Daoy (cell line): ENCODE data around the gene JARID2. TPM values are rescaled to one million over a fixed set of nuclear protein-coding genes. Genes with fewer than 3 reads are reported as not detected.
"Not testable (repeated sequence)": the region's sequence is repeated elsewhere in the genome, so short reads cannot be mapped to it uniquely, and the experiment has no call there.

Source experiments
- DNase-seq: peaks from one replicate; pipeline ENCODE4 v3.0.0-alpha.2; 2015; ENCODE audit warnings: low read depth
- total RNA-seq: library from RNA; depleted of rRNA; stranded (reverse); fragments of >200 nt; shearing (Covaris generic); gene quantifications from 2 replicates; pipeline ENCODE4 v1.2.3, GENCODE V29; 2014

JARID2 gene
- total RNA-seq, 1 experiment from 2014 or later: 11.3 TPM

DNA sequence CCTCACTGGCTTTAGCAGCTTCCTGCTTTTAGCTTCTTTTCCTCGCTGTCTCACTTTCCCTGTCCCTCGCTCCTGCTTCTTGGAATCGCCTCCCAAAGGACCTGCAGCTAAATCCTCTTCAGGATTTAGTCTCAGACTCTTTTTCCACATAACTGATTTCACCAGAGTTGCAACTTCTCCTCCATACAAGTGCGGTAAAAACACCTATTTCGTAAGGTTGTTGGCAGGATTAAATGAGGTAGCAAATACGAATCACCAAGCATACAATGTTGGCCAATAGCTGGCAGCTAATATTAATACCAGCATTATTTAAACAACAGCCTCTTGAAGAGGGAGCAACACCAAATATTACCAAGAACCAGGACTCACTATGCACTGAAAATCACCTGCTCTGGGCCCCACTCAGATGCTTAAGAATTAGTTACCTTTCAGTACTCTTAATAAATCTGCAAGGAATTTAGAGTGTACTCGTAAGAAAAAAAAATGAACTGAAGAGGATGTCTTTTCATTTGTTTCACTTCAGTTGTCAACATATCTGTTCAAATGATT lies 293.9 kb downstream of the JARID2 start:
- DNase-seq: no peak

DNA sequence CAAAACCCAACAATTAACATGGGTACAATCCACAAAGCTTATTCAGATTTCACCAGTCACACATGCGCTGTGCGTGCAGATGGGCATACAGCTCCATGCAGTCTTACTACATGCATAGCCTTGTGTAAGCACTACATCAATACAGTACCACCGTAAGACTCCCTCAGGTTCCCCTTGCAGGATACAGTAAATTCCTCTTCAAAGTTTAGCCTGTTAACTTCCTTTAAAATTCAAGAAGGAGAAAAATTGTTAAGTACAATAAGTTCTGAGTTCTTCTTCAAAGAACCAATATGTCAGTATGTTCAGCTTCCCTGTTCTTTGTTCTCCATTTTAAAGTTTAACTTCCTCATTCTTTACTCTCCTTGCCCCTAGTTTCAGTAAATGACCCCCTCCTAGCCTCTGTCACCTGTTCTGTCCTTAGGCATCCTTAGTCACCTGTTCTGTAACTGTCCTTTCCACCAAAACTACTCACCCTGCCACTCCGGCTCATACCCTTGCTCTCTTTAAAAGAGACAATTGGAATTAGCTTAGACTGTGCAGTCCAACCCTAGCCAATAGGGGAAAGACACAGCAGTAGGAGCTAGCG lies 297.6 kb downstream of the JARID2 start:
- not testable (repeated sequence) for DNase-seq

DNA sequence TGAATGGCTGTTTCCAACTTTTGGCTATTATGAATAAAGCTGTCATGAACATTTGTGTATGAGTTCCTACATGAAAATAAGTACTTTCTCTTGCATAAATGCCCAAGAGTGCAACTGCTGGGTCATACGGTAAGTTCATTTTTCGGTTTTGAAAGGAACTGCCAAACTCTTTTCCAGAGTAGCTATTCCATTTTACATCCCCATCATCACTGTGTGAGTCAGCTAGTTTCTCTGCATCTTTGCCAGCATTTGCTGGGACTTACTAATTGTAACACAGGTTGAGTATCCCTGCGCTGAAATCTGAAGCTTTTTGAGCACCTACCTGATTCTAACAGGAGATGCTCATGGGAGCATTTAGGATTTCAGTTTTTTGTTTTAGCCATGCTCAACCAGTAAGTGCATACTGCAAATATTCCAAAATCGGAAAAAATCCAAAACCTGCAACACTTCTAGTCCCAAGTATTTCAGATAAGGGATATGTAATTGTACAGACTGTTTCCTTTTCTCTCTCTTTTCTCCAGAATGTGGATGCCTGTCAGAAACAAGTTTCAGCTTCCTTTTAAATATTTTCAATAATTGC lies 298.5 kb downstream of the JARID2 start:
- DNase-seq: no peak

DNA sequence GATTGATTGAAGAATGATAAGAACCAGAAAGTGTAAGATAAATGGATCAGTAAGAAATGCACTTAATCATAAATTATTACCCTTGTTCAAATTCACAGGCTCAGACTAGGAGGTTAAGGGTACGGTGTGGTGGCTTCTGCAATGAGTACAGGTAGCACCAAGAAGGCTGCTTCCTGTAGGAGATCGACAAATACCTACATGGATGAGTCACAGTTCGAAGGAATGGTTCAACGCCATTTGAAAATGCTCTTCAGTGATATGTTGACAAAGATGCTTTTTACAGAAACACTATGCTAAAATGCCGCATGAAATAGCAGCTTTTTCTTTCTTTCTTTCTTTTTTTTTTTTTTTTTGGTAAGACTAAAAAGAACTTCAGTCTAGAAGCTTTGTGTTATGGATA lies 300.7 kb downstream of the JARID2 start:
- DNase-seq: no peak

DNA sequence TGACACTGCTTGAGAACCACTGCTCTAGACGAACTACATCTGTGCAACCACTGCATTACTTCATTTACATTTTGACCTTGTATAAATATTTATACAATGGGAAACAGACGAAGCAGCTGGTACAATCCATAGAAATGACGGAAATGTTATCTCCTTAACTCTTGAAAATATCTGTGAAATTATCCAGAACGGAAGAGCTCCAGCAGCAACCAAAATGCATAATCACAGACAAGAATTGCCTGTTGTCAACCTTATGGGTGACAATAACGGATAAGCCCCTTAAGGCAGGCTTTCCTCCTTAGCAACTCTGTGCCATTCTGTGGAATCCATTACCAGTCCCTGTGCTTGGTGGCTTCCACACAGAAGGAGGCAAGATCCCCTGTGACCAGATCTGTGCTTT lies 301.5 kb downstream of the JARID2 start:
- DNase-seq: no peak

DNA sequence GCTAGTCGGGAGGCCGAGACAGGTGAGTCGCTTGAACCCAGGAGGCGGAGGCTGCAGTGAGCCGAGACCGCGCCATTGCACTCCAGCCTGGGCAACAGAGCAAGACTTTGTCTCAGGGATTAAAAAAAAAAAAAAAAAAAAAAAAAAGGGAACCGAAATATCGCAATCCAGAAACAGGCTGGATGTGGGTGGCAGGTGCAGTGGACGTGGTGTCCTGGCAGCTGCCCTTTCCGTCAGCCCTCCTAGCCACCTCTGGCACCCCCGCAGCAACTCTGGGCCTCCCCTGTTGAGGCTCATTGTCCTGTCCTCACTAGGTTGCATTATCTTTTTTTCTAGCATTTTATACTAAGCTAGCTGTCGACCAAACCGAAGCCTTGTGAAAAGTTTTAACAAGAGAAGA lies 303.5 kb downstream of the JARID2 start:
- no peak for DNase-seq

DNA sequence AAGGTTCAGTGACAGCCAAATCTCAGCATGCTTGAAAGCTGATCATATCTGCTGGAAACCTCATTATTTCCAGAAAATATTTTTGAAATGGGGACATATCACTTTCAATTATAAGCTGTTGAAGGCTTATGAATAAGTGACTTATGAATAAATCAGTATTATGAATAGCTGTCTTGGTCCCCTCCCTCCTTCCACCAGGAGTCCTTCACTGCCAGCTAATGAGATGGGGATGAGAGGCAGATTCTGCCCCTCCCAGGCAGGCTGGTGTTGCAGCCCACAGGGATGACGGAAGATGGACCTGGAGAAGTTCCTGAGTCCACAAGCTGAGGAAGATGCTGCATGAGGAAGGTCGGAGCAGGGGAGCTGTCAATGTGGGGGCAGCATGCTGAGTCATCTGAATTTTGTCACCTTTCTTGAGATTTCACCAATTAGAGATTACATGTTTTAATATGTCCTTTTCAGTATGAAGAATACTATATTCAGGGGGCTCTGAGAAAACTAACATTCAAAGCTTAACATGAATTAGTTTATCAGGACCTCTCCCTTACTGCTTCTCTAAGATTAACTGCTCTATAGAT lies 304.8 kb downstream of the JARID2 start:
- no peak for DNase-seq

DNA sequence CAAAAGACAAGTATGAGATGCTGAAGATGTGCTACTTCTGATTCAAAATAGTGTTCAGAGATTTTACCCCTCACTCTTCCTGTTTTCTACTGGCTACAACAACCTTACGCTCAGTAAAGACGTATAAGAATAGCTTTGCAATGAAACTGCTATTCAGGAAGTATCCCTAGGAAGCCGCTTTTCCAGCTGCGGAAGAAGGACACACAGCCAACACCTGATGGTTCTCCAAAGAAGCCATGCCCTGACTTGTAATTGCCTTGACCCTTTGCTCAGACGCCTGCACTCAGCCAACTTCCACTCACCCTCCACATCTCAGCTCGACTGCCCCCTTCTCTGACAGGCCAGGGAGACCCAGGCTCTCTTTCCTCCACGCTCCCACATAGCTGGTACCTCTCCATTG lies 305.4 kb downstream of the JARID2 start:
- no peak for DNase-seq

DNA sequence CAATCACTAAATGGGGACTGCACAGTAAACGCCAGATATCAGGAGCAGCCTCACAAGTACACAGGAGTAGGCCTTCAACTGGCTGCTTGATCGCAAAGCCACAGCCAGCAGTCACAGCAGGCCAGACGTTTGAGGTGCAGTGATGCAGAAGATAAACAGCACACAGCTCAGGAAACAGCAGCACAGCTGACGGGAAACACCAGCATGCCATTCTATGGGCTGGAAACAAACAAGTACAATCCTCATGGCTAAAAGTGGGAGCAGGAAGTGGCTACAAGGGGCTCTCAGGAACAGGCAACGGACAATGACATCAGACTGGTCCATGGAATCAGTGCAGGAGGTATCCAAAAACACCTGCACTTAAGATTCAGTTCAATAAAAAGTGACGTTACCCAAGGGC lies 305.9 kb downstream of the JARID2 start:
- peak; percentile 46 for DNase-seq

DNA sequence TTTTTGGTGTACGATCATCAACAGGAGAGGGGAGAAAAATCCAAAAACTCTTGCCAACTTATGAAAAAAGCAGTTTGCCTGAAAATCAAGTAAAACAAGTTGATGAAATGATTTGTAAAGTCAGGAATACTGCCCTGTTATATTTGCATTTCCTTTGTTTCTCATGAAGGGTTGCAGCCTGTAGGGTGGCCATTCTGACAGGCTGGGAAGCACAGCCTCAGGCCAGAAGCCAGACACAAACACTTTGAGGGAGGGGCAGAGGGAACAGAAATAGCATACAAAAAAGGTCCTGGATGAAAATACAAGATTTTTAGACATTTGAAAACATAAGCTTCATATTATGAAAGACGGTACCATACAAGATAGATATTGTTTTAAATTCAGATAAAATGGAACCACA lies 307.2 kb downstream of the JARID2 start:
- no peak for DNase-seq

DNA sequence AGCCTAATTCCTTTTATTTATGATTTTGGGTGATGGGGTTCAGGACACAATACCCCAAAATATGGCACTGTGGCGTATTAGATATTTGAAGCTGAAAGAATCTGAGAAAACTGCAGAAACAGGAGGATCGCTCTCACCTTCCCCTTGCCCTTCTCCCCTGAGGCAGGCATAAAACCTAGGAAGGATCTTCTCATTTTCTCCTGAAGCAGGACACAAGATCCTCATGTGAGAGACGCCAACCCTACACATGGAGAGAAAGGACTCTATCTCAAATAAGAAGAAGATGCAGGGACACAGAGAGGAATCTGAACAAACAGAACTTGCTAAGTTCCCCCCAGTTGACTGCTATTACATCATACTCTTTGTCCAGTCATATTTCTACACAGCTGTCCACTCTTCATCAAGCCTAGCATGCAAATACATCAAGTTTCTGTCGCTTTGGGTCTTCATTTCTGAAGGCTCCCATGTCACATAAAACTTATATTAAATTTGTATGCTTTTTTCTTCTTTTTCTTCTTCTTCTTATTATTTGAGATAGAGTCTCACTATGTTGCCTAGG lies 307.9 kb downstream of the JARID2 start:
- DNase-seq: no peak

DNA sequence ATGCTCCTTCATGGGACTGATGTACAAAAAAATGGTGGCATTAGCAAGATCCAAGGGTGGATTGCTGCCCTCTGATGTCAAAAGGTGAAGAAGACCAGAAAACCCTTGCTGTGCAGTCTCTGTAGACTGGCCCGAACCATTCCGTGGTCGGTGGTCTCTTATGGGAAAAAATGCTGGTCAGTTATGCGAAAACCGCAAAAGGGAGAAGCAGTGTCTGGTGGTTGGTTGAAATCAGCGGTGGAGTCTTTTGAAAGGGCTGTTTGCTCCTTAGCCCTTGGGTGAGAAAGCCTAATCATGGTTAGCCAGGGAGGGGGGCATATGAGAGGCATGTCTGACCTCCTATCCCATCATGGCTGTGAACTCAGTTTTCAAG lies 308.8 kb downstream of the JARID2 start:
- DNase-seq: no peak

DNA sequence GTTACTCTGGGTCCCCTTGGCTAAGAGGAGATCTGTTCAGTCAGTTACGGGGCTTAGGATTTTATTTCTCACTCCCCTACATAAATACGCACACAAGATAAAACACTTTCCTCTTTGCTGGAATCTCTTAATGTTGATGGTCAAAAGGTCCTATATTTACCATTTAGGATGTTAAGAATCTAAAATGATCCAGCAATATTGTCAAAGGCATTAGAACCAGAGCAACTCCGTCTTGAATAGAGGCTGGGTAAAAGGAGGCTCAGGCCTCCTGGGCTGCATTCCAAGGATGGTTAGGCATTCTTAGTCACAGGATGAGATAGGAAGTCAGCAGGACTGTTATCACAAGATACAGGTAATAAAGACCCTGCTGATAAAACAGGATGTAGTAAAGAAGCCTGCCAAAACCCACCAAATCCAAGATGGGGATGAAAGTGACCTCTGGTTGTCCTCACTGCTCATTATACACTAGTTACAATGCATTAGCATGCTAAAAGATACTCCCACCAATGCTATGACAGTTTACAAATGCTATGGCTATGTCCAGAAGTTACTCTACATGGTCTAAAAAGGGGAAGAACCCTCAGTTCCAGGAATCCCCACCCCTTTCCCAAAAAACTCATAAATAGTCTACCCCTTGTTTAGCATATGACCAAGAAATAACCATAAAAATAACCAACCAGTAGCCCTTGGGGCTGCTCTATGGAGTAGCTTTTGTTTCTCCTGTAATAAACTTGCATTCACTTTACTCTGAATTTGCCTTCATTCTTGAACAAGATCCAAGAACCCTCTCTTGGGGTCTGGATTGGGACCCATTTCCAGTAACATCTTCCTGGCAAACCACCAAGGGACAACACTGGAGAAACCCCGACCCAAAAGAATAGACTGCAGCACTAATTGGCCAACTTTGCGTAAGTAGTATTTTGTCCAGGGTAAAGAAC lies 309.5 kb downstream of the JARID2 start:
- DNase-seq: peak; percentile 33

DNA sequence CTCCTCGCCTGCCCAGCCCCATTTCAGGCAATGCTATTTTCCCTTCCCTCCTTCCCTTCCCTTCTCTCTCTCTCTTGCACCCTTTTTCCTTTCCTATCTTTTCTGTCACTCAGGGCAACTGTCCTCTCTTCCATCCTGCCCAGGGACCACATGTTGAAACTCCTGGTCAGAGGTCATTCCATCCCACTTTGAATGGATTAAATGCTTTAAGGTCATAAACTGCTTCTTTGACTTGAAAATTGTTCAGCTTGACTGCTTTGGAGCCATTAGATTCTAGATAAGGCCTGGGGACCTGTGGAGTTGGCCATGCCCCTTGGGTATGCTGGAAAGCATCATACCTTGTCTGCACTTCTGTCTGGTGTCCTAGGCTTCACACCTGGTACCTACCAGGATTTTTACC lies 310.8 kb downstream of the JARID2 start:
- no peak for DNase-seq

DNA sequence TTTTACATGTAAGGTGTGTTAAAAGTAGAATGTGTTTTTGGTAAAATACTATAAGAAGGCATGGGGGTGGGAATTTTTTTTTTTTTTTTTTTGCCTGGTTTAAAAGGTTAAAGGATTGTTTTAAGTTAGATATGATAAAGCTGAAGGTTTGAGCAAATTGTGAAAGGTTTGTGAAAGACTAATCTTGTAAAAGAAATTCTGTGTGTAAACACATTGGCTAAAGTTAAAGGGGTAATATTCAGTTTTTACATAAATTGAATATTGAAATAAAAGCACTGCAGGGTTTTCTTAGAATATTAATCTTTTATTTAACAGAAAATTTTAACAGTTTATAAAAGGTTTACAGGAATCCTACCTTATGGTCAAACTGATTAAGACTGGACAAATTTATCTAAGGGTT lies 311.3 kb downstream of the JARID2 start:
- no peak for DNase-seq

DNA sequence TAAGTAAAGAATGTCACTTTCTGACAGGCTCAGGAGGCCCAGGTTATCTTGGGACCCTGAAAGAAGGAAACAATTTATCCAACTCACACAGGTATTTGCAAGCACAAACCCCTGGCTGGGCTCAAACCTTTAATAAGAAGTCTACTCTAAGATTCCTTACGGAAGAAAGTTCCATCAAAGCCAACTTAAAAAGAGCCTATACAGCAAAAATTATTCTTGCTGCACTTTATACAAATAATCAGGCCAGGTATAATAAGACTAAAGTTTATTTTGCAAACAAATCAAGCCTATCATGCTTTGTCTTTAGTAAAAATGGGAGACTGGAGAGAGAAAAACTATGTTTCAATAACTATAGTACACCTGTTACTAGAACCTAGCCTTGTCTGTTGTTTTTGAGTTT lies 314.8 kb downstream of the JARID2 start:
- DNase-seq: no peak

DNA sequence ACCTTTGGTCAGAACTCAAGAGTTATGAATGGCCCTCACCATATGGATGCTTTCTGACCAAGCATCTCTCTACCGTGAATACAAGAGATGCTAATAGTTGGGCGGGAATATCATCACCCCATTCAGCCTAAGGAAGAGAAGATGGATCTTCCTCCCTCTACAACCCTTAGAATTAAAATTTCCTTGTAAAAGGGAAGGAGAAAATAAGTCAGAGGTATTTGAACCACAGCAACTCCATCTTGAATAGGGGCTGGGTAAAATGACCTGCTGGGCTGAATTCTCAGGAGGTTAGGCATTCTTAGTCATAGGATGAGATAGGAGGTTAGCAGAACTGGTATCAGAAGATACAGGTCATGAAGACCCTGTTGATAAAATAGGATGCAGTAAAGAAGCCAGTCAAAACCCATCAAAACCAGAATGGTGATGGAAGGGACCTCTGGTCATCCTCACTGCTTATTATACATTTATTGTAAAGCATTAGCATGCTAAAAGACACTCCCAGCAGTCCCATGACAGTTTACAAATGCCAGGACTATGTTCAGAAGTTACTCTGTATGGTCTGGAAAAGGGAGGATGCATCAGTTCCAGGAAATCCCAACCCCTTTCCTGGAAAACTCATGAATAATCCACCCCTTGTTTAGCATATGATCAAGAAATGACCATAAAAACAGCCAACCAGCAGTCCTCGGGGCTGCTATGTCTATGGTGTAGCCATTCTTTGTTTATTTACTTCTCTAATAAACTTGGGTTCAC lies 315.8 kb downstream of the JARID2 start:
- DNase-seq: no peak

DNA sequence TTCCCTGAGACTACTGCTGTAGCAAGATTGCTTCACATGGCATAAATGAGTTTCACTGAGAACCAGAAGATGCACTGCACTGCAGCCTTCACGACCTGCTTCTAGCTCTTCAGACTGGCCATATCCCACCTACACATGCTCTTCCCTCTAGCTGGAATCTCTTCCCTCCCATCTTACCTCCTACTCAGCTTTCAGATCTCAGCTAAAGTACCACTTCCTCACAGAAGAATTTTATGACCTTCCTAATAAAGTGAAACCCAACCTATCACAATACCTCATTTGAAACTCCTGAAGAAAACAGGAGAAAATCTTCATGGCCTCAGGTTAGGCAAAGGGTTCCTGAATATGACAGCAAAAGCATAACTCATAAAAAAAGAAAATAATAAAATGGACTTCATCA lies 317.1 kb downstream of the JARID2 start:
- no peak for DNase-seq

DNA sequence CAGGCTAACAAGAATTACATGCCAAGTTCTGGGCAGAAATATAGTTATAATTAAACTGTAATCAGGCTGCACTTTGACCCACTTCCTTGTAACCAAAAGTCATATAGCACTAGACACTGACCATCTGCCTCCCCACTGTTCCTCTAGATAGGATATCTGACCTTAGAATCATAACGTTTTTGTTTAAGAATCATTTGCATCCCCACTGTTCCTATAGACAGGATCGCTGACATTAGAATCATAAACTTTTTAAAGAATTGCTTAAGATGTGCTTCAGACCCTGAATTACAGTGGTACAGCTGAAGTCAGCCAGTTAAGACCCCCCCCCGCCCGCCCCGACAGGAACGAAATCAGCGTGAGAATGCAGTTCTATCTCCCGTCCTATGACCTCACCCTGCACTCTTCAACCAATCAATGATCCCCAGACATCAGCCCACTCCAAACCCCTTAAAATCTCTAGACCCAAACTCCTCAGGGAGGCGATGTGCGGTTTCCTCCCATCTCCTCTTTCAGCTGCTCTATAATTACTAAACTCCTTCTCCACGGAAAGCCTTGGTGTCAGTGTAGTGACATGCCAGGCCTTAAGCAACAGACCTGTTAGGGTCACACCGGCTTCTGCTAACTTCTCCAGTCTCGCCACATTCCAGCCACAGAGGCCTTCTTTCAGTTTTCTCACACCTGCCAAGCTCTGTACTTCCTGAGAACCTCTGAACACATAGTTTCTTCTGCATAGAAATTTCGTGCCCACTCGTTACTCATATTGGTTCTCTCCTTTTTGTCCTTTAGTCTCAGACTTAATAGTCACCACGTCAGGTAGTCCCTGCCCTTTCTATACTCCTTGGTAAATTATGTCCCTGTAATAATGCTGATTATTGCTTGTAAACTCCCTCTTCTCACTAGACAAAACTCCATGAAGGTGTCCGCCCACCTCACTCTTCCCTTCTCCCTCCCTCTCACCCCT lies 323.4 kb downstream of the JARID2 start:
- DNase-seq: no peak

DNA sequence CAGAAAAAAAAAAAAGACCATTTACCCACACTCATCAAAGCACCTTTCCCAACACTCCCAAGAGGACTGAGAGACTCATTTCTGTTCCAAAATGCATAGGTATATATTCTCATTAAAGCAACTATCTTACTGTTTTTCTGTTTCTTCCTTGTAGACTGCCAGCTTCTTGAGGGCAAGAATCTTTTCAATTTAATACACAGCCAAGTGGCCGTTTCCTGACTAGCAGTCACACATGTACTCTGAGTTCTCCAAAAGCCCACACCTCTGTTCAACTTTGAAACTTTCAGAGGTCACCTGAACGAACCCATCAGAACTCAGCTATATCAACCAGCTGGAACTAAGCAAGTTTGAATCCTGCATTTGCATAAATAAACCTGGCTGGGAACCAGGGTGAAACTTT lies 324.3 kb downstream of the JARID2 start:
- no peak for DNase-seq
